HFF-Myc (cell line): ENCODE measurements around the gene SETBP1.

Experiments used
- DNase-seq: peaks from one replicate; pipeline ENCODE4 v3.0.0-alpha.2; 2011; ENCODE audit warnings: low read depth; ENCODE audit errors: extremely low read depth
- H3K4me3 ChIP-seq: replicated peaks from 2 replicates; pipeline ENCODE4 v1.5.1; 2011; ENCODE audit warnings: low read depth, mild to moderate bottlenecking, control low read depth, low read length
- TF ChIP-seq, protein P1 (sequence below): IDR thresholded peaks from 2 replicates; pipeline ENCODE4 v1.5.1; 2012; ENCODE audit warnings: mild to moderate bottlenecking, low read depth, low read length, control low read depth; ENCODE audit errors: missing control alignments

SETBP1 gene

GRCh38 chr18:45014047-45014501 is 333.4 kb downstream of the SETBP1 start:
- TF ChIP-seq, protein P1, sequence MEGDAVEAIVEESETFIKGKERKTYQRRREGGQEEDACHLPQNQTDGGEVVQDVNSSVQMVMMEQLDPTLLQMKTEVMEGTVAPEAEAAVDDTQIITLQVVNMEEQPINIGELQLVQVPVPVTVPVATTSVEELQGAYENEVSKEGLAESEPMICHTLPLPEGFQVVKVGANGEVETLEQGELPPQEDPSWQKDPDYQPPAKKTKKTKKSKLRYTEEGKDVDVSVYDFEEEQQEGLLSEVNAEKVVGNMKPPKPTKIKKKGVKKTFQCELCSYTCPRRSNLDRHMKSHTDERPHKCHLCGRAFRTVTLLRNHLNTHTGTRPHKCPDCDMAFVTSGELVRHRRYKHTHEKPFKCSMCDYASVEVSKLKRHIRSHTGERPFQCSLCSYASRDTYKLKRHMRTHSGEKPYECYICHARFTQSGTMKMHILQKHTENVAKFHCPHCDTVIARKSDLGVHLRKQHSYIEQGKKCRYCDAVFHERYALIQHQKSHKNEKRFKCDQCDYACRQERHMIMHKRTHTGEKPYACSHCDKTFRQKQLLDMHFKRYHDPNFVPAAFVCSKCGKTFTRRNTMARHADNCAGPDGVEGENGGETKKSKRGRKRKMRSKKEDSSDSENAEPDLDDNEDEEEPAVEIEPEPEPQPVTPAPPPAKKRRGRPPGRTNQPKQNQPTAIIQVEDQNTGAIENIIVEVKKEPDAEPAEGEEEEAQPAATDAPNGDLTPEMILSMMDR: peak; percentile 34
- H3K4me3 ChIP-seq: no peak overlapping the region
- DNase-seq: peak; percentile 88

- TF ChIP-seq, protein P1: no peak
- H3K4me3 ChIP-seq: peak overlapping the region; percentile 23
- no peak for DNase-seq
Observed at GRCh38 chr18:45015788-45016128, 335.1 kb downstream of the SETBP1 start.

GRCh38 chr18:45019469-45019868 is 338.8 kb downstream of the SETBP1 start:
- TF ChIP-seq, protein P1: no peak
- H3K4me3 ChIP-seq: no peak overlapping the region
- DNase-seq: no peak

DNA sequence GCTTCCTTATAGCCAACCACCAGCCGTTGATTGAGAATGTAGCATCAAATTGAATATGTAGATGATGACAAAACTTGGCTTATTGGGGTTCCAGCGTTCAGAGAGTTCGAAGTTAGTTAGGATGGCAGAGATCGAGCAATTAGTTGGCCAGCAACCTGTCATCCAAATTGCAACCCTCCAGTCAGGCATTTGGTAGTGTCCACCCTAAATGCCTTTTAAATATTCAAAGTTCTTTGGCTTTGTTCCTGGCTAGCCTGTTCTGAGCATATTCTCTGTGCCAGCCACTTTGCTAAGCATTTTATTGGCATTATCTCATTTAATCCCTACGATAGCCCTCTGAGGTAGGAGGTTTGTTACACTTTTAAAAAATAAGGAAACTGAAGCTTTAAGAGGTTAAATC is 342.8 kb downstream of the SETBP1 start:
- no peak overlapping the region for H3K4me3 ChIP-seq
- TF ChIP-seq, protein P1: no peak
- DNase-seq: no peak

GRCh38 chr18:45024357-45025088 is 343.8 kb downstream of the SETBP1 start:
- TF ChIP-seq, protein P1: no peak

GRCh38 chr18:45025089-45025450 is 344.4 kb downstream of the SETBP1 start:
- DNase-seq: no peak
- no peak overlapping the region for H3K4me3 ChIP-seq
- TF ChIP-seq, protein P1: no peak

More at GRCh38 chr18:45024357-45025088, 343.8 kb downstream of the SETBP1 start:
- no peak for DNase-seq
- H3K4me3 ChIP-seq: no peak overlapping the region

GRCh38 chr18:45026162-45026561 is 345.5 kb downstream of the SETBP1 start:
- no peak overlapping the region for H3K4me3 ChIP-seq
- no peak for DNase-seq
- TF ChIP-seq, protein P1: no peak
